ENCODE data around the gene ADGRD2. TPM values are rescaled to one million over a fixed set of nuclear protein-coding genes. Genes with fewer than 3 reads are reported as not detected.

Gene ADGRD2
- total RNA-seq, 1 experiment from 2014 or later = not detected

DNA sequence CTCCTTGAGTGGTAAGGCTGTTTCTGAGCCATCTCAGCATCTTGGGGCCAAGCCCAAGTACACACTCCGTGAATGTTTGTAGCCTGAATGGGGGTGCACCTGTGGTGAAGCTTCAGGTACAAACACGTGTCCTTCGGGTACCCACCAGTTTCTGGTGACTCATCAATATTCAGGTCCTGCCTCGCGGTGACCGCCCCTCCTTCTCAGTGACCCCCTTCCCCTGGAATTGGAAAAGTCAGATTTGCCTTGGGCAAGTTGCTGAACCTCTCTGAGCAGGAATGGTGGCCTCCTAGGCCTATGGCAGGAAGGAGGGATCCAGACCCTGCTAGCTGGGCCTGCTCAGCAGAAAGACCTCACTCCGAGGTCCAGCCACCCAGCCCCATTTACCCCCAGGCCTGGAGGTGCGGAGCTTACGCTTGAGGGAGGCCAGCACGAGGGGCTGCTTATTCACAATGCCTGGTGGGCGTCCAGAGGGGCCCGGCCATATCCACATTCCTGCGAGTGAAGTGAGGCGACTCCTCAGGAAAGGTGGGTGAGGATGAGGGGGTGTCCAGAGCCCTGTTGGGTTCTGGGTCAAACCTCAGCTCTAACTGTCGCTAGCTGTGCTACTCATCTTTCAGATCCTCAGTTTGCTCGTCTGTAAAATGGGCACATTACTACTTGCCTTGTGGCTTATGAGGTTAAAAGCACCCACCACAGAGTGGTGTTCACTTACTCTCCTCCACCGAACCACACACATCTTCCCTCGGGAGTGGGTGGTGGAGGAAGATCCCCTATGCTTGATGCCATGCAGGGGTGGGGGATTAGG, 7.0 kb downstream of the ADGRD2 start:
- no peak for DNase-seq (ENCODE audit: low spot score)

- DNase-seq (ENCODE audit: low spot score) = no peak
Measured at GRCh38 chr9:124457887-124458431, 7.7 kb downstream of the ADGRD2 start.

DNA sequence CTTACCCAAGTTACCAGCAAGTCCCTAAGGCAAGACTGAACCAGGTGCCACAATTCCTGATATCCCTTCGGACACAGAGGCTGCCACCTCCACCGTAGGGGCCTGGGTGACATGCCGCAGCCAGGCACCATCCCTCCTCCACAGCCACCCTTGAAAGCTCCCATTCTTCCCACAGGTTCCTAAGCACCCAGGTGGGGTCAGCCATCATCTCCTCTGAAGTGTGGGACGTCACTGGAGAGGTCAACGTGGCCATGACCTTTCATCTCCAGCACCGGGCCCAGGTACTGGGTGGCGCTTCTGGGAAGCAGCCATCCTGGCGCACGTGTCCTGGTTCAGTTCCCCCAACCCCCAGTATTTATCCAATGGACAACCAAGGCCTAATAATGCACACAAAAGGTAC, 8.2 kb downstream of the ADGRD2 start:
- no peak for DNase-seq (ENCODE audit: low spot score)

DNA sequence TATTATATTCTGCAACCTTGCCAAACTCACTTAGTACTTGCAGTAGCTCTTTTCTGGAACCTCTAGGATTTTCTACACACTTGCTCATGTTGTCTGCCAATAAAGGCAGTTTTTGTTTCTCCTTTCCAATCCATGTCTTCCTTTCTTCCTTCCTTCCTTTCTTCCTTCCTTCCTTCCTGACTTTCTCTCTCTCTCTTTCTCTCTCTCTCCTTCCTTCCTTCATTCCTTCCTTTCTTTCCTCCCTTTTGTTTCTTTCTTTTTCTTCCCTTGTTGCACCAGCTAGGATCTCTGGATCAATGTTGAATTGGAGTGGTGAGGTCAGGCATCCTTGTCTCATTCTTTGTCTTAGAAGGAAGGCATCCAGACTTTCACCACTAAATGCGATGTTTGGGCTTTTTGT, 12.5 kb downstream of the ADGRD2 start:
- no peak for DNase-seq (ENCODE audit: low spot score)

GRCh38 chr9:124465736-124466135, 15.5 kb downstream of the ADGRD2 start:
- DNase-seq (ENCODE audit: low spot score) = no peak

DNA sequence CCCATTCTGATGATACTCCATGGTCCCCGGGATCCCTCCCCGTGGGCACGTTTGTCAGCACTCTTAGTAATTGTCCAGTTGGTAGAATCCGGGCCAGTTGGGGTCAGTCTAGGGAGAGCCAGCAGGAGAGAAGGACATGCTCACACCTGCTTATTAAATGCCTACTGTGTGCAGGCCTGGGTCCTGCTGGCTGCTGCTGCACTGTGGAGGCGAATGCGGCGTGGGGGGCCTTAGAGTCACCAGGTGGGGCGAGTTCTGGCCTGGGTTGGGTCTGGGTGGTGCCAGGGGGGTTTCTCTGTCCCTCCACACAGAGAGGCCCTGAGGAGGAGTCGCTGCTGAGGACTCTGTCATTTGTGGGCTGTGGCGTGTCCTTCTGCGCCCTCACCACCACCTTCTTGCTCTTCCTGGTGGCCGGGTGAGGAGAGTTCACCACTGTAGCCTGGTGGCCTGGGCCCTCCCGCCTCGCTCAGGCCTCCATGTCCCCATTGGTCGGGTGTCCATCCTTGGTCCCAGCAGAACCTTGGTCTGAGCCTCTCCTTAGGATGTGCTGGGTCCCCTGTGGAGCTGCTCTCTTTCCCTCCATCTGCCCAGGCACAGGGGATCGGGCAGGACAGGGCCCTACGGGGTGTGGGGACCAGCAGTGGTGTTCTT, 17.3 kb downstream of the ADGRD2 start:
- no peak for DNase-seq (ENCODE audit: low spot score)

GRCh38 chr9:124468061-124468740, 17.9 kb downstream of the ADGRD2 start:
- no peak for DNase-seq (ENCODE audit: low spot score)

DNA sequence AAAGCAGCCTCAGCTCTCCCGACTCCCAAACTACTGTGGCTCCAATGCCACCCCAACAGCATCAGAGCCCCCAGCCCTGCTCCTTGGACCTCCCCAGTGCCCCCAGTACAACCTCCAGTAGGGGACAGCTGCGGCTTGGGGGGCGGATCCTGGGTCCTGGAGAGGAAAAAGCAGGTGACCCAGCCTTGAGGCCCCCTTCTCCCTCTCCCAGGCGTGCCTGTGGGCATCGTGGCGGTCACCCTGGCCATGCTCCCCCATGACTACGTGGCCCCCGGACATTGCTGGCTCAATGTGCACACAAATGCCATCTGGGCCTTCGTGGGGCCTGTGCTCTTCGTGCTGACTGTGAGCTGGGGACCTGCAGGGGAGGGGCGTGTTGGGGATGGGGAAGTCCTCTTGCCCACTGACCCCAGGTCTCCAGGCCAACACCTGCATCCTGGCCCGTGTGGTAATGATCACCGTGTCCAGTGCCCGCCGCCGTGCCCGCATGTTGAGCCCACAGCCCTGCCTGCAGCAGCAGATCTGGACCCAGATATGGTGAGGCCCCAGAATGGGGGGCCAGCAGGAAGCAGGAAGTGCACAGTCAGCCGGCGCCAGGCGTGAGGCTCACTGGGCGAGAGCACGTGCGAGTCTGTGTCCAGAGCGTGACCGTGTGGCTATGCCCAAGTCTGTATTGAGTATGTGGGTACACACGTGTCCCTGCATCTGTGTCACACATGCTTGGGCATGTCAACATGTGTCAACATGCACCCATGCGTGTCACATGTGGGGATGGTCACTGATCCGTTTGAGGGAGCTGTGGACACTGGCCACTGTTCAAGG, 19.0 kb downstream of the ADGRD2 start:
- no peak for DNase-seq (ENCODE audit: low spot score)

GRCh38 chr9:124470306-124470705, 20.1 kb downstream of the ADGRD2 start:
- no peak for DNase-seq (ENCODE audit: low spot score)

- DNase-seq (ENCODE audit: low spot score) = no peak
Measured at GRCh38 chr9:124470726-124471125, 20.5 kb downstream of the ADGRD2 start.

GRCh38 chr9:124471761-124472160, 21.5 kb downstream of the ADGRD2 start:
- no peak for DNase-seq (ENCODE audit: low spot score)

- no peak for DNase-seq (ENCODE audit: low spot score)
Measured at GRCh38 chr9:124472770-124473169, 22.5 kb downstream of the ADGRD2 start.

DNA sequence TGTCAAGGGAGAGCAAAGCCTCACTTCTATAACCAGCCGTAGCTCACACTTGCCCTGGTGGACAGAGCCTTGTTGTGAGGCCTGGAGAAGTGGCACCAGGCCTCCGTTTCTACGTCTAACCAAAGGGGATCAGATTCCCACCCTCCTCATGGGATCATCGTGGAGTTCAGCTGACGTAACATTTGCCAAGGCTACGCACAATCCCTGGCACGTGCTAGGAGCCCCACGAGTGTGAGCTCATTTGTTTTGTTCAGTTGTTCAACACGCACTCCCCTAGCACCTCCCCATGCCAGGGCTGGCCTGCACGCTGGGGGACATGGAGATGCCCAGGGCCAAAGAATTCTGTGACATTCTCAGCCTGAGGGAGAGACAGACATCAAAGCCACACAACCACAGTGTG, 23.1 kb downstream of the ADGRD2 start:
- DNase-seq (ENCODE audit: low spot score) = no peak

DNA sequence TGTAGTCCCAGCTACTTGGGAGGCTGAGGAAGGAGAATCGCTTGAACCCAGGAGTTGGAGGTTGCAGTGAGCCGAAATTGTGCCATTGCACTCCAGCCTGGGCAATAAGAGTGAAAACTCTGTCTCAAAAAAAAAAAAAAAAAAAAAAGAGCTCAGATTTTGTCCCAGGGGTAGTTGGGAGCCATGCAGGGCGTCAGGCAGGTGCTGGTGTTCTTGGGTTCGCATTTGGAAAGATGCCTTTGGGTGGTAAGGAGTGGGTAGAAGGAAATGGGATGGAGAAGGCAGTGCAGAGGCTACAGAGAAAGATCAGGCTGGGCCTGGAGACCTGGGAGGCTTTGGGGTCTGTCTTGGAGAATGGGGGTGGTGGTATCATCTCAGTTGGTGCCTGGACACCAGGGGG, 23.9 kb downstream of the ADGRD2 start:
- DNase-seq (ENCODE audit: low spot score) = no peak

- DNase-seq (ENCODE audit: low spot score) = no peak
Measured at GRCh38 chr9:124475158-124475867, 25.1 kb downstream of the ADGRD2 start.

GRCh38 chr9:124475868-124476690, 25.8 kb downstream of the ADGRD2 start:
- no peak for DNase-seq (ENCODE audit: low spot score)

GRCh38 chr9:124477211-124477647, 27.0 kb downstream of the ADGRD2 start:
- DNase-seq (ENCODE audit: low spot score) = no peak

DNA sequence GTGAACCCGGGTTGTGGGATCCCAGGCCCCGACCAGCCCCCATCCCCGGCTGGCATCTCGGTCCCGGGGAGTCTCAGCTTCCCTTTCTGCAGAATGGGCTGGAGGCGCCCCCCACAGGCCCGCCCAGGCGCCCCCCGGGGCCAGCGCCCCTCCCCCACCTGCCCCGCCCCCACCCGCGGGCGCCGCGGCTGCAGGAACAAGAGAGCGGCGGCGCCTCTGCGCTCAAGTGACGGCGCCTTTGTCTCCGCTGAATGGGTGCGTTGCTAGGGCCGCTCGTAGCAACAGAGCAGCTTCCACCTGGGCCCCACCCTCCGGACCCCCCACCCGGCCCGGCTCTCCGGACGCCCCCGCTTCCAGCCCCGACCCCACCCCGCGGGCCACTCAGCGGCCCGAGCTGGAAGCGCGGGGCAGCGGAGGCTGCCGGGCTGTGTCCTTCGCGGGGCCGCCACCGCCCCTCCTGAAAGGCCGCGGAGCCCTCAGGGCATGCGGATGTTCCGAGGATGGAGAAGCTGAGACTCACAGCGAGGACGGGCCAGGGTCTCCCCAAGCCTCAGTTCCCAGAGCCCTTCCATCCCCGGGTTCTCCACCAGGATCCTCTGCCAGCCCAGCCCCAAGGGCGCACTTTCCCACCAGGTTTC, 27.5 kb downstream of the ADGRD2 start:
- DNase-seq (ENCODE audit: low spot score) = no peak

DNA sequence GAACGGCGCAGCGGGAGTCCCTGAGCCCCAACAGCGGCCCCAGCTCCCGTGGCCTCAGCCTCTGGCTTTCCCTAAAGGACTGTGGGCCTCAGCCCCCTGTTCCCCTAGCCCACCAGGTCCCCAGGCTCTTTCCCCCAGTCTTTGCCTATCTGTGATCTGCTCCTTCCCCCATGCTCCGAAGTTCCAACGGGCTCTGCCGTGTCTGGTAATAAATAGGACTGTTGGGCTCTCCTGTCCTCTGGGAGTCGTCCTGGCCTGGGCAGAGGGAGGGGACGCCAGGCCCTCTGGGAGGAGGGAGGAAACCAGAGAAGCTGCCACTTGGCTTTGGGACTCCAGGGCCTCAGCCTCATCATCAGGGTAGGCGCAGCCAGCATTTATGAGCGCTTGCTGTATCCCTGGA, 28.1 kb downstream of the ADGRD2 start:
- DNase-seq (ENCODE audit: low spot score) = no peak

DNA sequence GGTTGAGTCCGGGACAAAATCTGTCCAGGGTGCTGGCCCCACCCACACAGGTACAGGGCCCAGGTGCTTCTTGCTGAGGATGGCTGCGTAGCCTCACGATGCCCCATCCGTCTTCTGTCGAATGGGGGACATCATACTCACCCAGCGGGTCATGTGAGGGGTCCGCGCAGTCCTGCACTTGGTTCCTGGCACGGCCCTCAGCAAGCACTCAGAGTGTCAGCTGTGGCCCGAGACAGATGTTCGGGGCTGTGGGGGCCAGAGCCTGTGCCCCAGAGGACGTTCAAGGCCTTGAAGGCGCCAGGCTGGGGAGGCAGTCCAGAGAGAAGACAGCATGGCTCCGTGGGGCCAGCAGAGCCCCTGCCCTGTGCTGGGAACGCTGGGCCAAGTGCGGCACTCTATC, 29.1 kb downstream of the ADGRD2 start:
- DNase-seq (ENCODE audit: low spot score) = no peak
